HepG2 (cell line): Measurements from ENCODE around the gene TUBGCP5. TPM values are rescaled to one million over a fixed set of nuclear protein-coding genes. Genes with fewer than 3 reads are reported as not detected.
A peak's percentile ranks its signal among the peaks of the same experiment; 100 is the strongest.

Source experiments
- CREB1 ChIP-seq, 2 experiments: fragments of 450-650 bp in 1 of 2; IDR thresholded peaks; 2 replicates each; pipeline ENCODE4 v1.6.1; 2016 to 2017; ENCODE audit warnings: control low read depth in 1 of 2, mild to moderate bottlenecking in 1 of 2, missing compliant biosample characterization in 1 of 2, missing genetic modification characterization in 1 of 2
- ETV6 ChIP-seq: sonication (generic); formaldehyde crosslinking; conservative IDR thresholded peaks from 2 replicates; pipeline ENCODE4 v1.4.0; 2020; ENCODE audit warnings: missing genetic modification reagents
- FOXP4 ChIP-seq: sonication (generic); formaldehyde crosslinking; IDR thresholded peaks from 2 replicates; pipeline ENCODE4 v1.4.0; 2020; ENCODE audit warnings: missing genetic modification reagents
- HMGXB3 ChIP-seq: sonication (generic); formaldehyde crosslinking; IDR thresholded peaks from 2 replicates; pipeline ENCODE4 v1.4.0; 2020; ENCODE audit warnings: missing genetic modification reagents, borderline replicate concordance
- LBX2 ChIP-seq: sonication (generic); formaldehyde crosslinking; IDR thresholded peaks from 2 replicates; pipeline ENCODE4 v1.5.0; 2020; ENCODE audit warnings: missing genetic modification reagents, mild to moderate bottlenecking, borderline replicate concordance
- NFATC3 ChIP-seq: sonication (generic); formaldehyde crosslinking; IDR thresholded peaks from 2 replicates; pipeline ENCODE4 v1.5.1; 2020; ENCODE audit warnings: mild to moderate bottlenecking, missing genetic modification reagents
- NFIB ChIP-seq: sonication (generic); formaldehyde crosslinking; IDR thresholded peaks from 2 replicates; pipeline ENCODE4 v1.9.0; 2021; ENCODE audit warnings: missing genetic modification reagents, mild to moderate bottlenecking, borderline replicate concordance
- NFYB ChIP-seq: sonication (generic); formaldehyde crosslinking; IDR thresholded peaks from 2 replicates; pipeline ENCODE4 v1.4.0; 2020; ENCODE audit warnings: missing genetic modification reagents
- NR1H2 ChIP-seq: sonication (generic); formaldehyde crosslinking; IDR thresholded peaks from 2 replicates; pipeline ENCODE4 v1.8.1; 2022; ENCODE audit warnings: low read depth, missing genetic modification reagents, borderline replicate concordance
- SMAD1 ChIP-seq: sonication (generic); formaldehyde crosslinking; IDR thresholded peaks from 2 replicates; pipeline ENCODE4 v1.4.0; 2020; ENCODE audit warnings: missing genetic modification reagents, low read depth, mild to moderate bottlenecking, borderline replicate concordance
- TSC22D2 ChIP-seq: sonication (generic); formaldehyde crosslinking; IDR thresholded peaks from 2 replicates; pipeline ENCODE4 v1.5.1; 2020; ENCODE audit warnings: missing genetic modification reagents, mild to moderate bottlenecking, borderline replicate concordance
- ZBTB26 ChIP-seq: IDR thresholded peaks from 2 replicates; pipeline ENCODE4 v1.6.1; 2016; ENCODE audit warnings: missing compliant biosample characterization, missing genetic modification reagents, borderline replicate concordance
- ZBTB7B ChIP-seq: sonication (generic); formaldehyde crosslinking; IDR thresholded peaks from 2 replicates; pipeline ENCODE4 v1.4.0; 2020; ENCODE audit warnings: missing genetic modification reagents
- ZNF12 ChIP-seq: sonication (generic); formaldehyde crosslinking; IDR thresholded peaks from 2 replicates; pipeline ENCODE4 v1.5.0; 2020; ENCODE audit warnings: missing genetic modification reagents
- ZNF138 ChIP-seq: sonication (generic); formaldehyde crosslinking; IDR thresholded peaks from 2 replicates; pipeline ENCODE4 v1.5.0; 2020; ENCODE audit warnings: mild to moderate bottlenecking, low read depth, missing genetic modification reagents
- ZNF251 ChIP-seq: sonication (generic); formaldehyde crosslinking; IDR thresholded peaks from 2 replicates; pipeline ENCODE4 v1.9.0; 2021; ENCODE audit warnings: mild to moderate bottlenecking, missing genetic modification reagents
- ZNF577 ChIP-seq: sonication (generic); formaldehyde crosslinking; IDR thresholded peaks from 2 replicates; pipeline ENCODE4 v1.4.0; 2020; ENCODE audit warnings: mild to moderate bottlenecking, low read depth, missing genetic modification reagents, borderline replicate concordance
- ZNF709 ChIP-seq: sonication (generic); formaldehyde crosslinking; IDR thresholded peaks from 2 replicates; pipeline ENCODE4 v1.5.0; 2020; ENCODE audit warnings: mild to moderate bottlenecking, missing genetic modification reagents
- ZNF772 ChIP-seq: sonication (generic); formaldehyde crosslinking; IDR thresholded peaks from 2 replicates; pipeline ENCODE4 v1.5.0; 2020; ENCODE audit warnings: mild to moderate bottlenecking, missing genetic modification reagents
- ZNF777 ChIP-seq: sonication (generic); formaldehyde crosslinking; IDR thresholded peaks from 2 replicates; pipeline ENCODE4 v1.4.0; 2020; ENCODE audit warnings: missing genetic modification reagents
- polyA plus RNA-seq, 8 experiments: library from polyadenylated mRNA; depleted of rRNA in 3 of 8; stranded (reverse) in 7 of 8; unstranded in 1 of 8; fragments of >200 nt; fragmentation: Illumina TruSeq in 4 of 8; extraction: Trizol in 4 of 8; gene quantifications; 2 replicates each; pipeline versions ENCODE4 v1.2.1 to v1.2.3, GENCODE V29; 2011 to 2016; ENCODE audit warnings: low read depth in 4 of 8, missing spikeins in 1 of 8, mixed read lengths in 1 of 8; ENCODE audit not compliant: insufficient read depth in 1 of 8
- total RNA-seq, 5 experiments: library from RNA; depleted of rRNA; stranded (reverse); fragments of >200 nt; fragmentation: Illumina TruSeq; extraction: Trizol; gene quantifications; 2 replicates each; pipeline ENCODE4 v1.2.3, GENCODE V29; 2016; ENCODE audit warnings: low read depth in 1 of 5

Gene TUBGCP5
- total and polyA plus RNA-seq, 2 of the 13 experiments (the other 11 are each of a cell fraction or from before 2014, with no cell fraction given): 7.2 to 25.0 TPM

- TF ChIP-seq ZNF709 (no peak), ETV6 (CRISPR knock-in tag) (no peak; the same call in 1 of the 2 replicates), CREB1 (IDR thresholded peaks at IDR 0.05) (no peak), CREB1 (CRISPR knock-in tag; IDR thresholded peaks at IDR 0.05) (no peak), ZNF138 (CRISPR knock-in tag) (no peak), ZNF772 (CRISPR knock-in tag) (no peak), HMGXB3 (CRISPR knock-in tag) (no peak), TSC22D2 (CRISPR knock-in tag) (no peak), LBX2 (CRISPR knock-in tag) (0 out of 2 replicates have a peak, but pooled peaks have one; percentile 14), NFYB (CRISPR knock-in tag) (no peak), SMAD1 (CRISPR knock-in tag) (no peak), ZNF12 (CRISPR knock-in tag) (no peak), ZNF577 (no peak), ZNF251 (CRISPR knock-in tag) (no peak), NFIB (CRISPR knock-in tag) (no peak), NR1H2 (no peak), FOXP4 (CRISPR knock-in tag) (no peak), ZBTB26 (CRISPR knock-in tag) (no peak), ZNF777 (CRISPR knock-in tag) (peak; percentile 72), ZBTB7B (CRISPR knock-in tag) (no peak; the same call in 1 of the 2 replicates), NFATC3 (CRISPR knock-in tag) (no peak)
Measured at GRCh38 chr15:22979238-22980188, 59.9 kb downstream of the TUBGCP5 start (continued).
